ENCODE results near the gene EIF2S2. TPM values are rescaled to one million over a fixed set of nuclear protein-coding genes. Genes with fewer than 3 reads are reported as not detected.
A peak's percentile ranks its signal among the peaks of the same experiment; 100 is the strongest.
"Not testable (repeated sequence)": the region's sequence is repeated elsewhere in the genome, so short reads cannot be mapped to it uniquely, and the experiment has no call there.

The EIF2S2 gene, protein sequence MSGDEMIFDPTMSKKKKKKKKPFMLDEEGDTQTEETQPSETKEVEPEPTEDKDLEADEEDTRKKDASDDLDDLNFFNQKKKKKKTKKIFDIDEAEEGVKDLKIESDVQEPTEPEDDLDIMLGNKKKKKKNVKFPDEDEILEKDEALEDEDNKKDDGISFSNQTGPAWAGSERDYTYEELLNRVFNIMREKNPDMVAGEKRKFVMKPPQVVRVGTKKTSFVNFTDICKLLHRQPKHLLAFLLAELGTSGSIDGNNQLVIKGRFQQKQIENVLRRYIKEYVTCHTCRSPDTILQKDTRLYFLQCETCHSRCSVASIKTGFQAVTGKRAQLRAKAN
- polyA plus RNA-seq (2013, experiment 1 of 2): 204 TPM
- polyA plus RNA-seq (2013, experiment 2 of 2): 209 TPM

DNA sequence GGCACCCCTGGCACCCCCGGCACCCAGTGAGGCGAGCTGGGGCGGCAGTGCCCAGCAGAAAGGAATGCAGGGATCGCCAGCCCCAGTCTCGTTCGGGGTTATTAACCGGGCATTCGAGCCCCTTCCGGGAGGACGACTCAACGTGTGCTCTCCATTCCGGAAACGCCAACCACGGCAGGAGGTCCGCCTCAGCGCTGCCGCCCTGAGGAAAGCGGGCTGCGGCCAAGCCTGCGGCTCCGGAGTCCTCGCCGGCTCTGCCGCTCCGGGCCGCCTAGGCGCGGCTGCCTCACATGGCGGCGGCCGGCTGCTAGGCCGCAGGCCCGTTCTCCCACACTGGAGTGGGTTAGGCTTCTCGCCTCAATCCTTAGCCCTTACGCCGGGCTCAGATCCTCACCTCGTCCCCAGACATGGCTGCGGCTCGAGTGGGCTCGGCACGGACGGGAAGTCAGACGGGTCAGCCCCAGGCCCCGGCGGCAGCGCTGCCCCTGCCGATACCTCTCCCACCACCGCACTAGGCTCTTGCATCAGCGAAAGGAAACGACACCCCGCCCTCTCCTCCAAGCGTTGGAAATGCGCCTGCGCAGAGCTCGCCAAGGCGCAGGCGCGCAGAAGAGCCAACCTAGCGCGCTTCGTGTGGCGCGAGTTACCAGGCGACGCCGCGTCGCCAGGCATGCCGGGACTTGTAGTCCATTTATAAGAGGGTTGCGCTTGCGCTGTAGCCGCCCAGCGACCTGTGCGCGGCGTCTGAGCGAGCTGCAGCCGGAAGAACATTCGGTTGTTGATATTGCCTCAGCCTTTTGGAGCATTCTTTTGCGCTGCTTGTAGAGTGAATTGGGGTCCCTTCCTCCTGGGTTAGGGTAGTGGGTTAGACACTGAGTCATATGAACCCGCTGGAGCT is at the start of gene EIF2S2:
Gene EIF2S2 (minus strand): TSS at position 542 of the 898 bp plus-strand sequence. CDS start 133 bp downstream, at position 409.
- Histone ChIP-seq H3K27ac (ENCODE audit: low read length, poor library complexity, severe bottlenecking) (peak within 1 kb of the TSS; percentile 93), H2BK5ac (ENCODE audit: low read depth, low read length, poor library complexity, severe bottlenecking) (peak within 1 kb of the TSS; percentile 99), H3K14ac (ENCODE audit: low read length in 2 of 2) (peak within 1 kb of the TSS; percentile 25 to 78), H3K36me3 (ENCODE audit: control insufficient read depth in 1 of 2, insufficient read depth in 2 of 2, low read depth in 1 of 2, low read length in 2 of 2) (peaks cover 6 to 26% of the 10 kb centered on the region in 2 experiments), H2BK12ac (ENCODE audit: low read length in 2 of 2) (peak within 1 kb of the TSS; percentile 29 to 82), H4K91ac (ENCODE audit: low read length) (peak within 1 kb of the TSS; percentile 99), H3K79me1 (replicated peaks; ENCODE audit: low read length, poor library complexity, severe bottlenecking) (no peaks in the 10 kb centered on the region), H3K23ac (ENCODE audit: low read length in 2 of 2) (peak within 1 kb of the TSS; percentile 84 to 94), H3K4me2 (ENCODE audit: low read length, poor library complexity, severe bottlenecking) (peak within 1 kb of the TSS; percentile 99), H2AFZ (ENCODE audit: low read depth, low read length) (peak within 1 kb of the TSS; percentile 36), H3K4me1 (ENCODE audit: control insufficient read depth, insufficient read depth, low read depth, low read length) (peaks cover 5% of the 10 kb centered on the region), H3K18ac (ENCODE audit: low read depth in 1 of 2, low read length in 2 of 2) (peak within 1 kb of the TSS; percentile 90 to 98), H3K4ac (ENCODE audit: low read depth in 1 of 2, low read length in 2 of 2) (peak within 1 kb of the TSS; percentile 94 to 96), H3K4me3 (ENCODE audit: insufficient read depth in 1 of 2, low read depth in 1 of 2, low read length in 2 of 2) (peak within 1 kb of the TSS; percentile 97 to 98), H2AK5ac (ENCODE audit: low read length, severe bottlenecking) (peak within 1 kb of the TSS; percentile 61), H2BK15ac (ENCODE audit: low read depth, poor library complexity, severe bottlenecking) (peak within 1 kb of the TSS; percentile 95), H4K8ac (ENCODE audit: low read length) (peak within 1 kb of the TSS; percentile 93), H3K9ac (ENCODE audit: low read length) (peak within 1 kb of the TSS; percentile 100), H3K9me3 (ENCODE audit: control insufficient read depth, low read length) (no peaks in the 10 kb centered on the region), H2BK120ac (ENCODE audit: low read depth, low read length) (peak within 1 kb of the TSS; percentile 78), H3K27me3 (ENCODE audit: control insufficient read depth in 1 of 2, insufficient read depth in 1 of 2, low read length in 2 of 2) (no peaks in the 10 kb centered on the region)
- DNase-seq: peak; percentile 99
- WGBS: under 1% methylated on average over 66 of the region's 81 CpGs

GRCh38 chr20:34157697-34158096 is 45.7 kb upstream of the EIF2S2 start:
- H2AK5ac ChIP-seq (ENCODE audit: low read length, severe bottlenecking); H2BK120ac ChIP-seq (ENCODE audit: low read depth, low read length); H2BK15ac ChIP-seq (ENCODE audit: low read depth, poor library complexity, severe bottlenecking); DNase-seq; H3K23ac ChIP-seq (ENCODE audit: low read length in 2 of 2); H3K4me1 ChIP-seq (ENCODE audit: control insufficient read depth, insufficient read depth, low read depth, low read length); H3K9me3 ChIP-seq (ENCODE audit: control insufficient read depth, low read length); H3K18ac ChIP-seq (ENCODE audit: low read depth in 1 of 2, low read length in 2 of 2); H3K4me2 ChIP-seq (ENCODE audit: low read length, poor library complexity, severe bottlenecking); H3K4ac ChIP-seq (ENCODE audit: low read depth in 1 of 2, low read length in 2 of 2); H3K79me1 ChIP-seq (replicated peaks; ENCODE audit: low read length, poor library complexity, severe bottlenecking); H2AFZ ChIP-seq (ENCODE audit: low read depth, low read length); H2BK5ac ChIP-seq (ENCODE audit: low read depth, low read length, poor library complexity, severe bottlenecking); H3K4me3 ChIP-seq (ENCODE audit: insufficient read depth in 1 of 2, low read depth in 1 of 2, low read length in 2 of 2); H3K27ac ChIP-seq (ENCODE audit: low read length, poor library complexity, severe bottlenecking); H4K91ac ChIP-seq (ENCODE audit: low read length); H3K14ac ChIP-seq (ENCODE audit: low read length in 2 of 2); H4K8ac ChIP-seq (ENCODE audit: low read length); H3K9ac ChIP-seq (ENCODE audit: low read length); H2BK12ac ChIP-seq (ENCODE audit: low read length in 2 of 2); H3K36me3 ChIP-seq (ENCODE audit: control insufficient read depth in 1 of 2, insufficient read depth in 2 of 2, low read depth in 1 of 2, low read length in 2 of 2): not testable (repeated sequence)
- WGBS: 85% methylated on average over 8 of the region's 8 CpGs
- H3K27me3 ChIP-seq (ENCODE audit: control insufficient read depth in 1 of 2, insufficient read depth in 1 of 2, low read length in 2 of 2): peaks cover 12 to 14% of the 10 kb centered on the region in 2 experiments

- no peak overlapping the region for H2BK120ac ChIP-seq (ENCODE audit: low read depth, low read length)
- no peak overlapping the region for H2AK5ac ChIP-seq (ENCODE audit: low read length, severe bottlenecking)
- H4K91ac ChIP-seq (ENCODE audit: low read length): no peak overlapping the region
- no peak overlapping the region for H3K18ac ChIP-seq (ENCODE audit: low read depth in 1 of 2, low read length in 2 of 2)
- H3K23ac ChIP-seq (ENCODE audit: low read length in 2 of 2): no peak overlapping the region
- H4K8ac ChIP-seq (ENCODE audit: low read length): no peak overlapping the region
- no peak overlapping the region for H3K9ac ChIP-seq (ENCODE audit: low read length)
- H2AFZ ChIP-seq (ENCODE audit: low read depth, low read length): no peak overlapping the region
- H3K36me3 ChIP-seq (ENCODE audit: control insufficient read depth in 1 of 2, insufficient read depth in 2 of 2, low read depth in 1 of 2, low read length in 2 of 2): no peaks in the 10 kb centered on the region
- H3K14ac ChIP-seq (ENCODE audit: low read length in 2 of 2): no peak overlapping the region
- no peak overlapping the region for H3K4me3 ChIP-seq (ENCODE audit: insufficient read depth in 1 of 2, low read depth in 1 of 2, low read length in 2 of 2)
- no peak overlapping the region for H3K4ac ChIP-seq (ENCODE audit: low read depth in 1 of 2, low read length in 2 of 2)
- H2BK12ac ChIP-seq (ENCODE audit: low read length in 2 of 2): no peak overlapping the region
- no peaks in the 10 kb centered on the region for H3K79me1 ChIP-seq (replicated peaks; ENCODE audit: low read length, poor library complexity, severe bottlenecking)
- H3K27ac ChIP-seq (ENCODE audit: low read length, poor library complexity, severe bottlenecking): no peak overlapping the region
- no peak overlapping the region for H2BK5ac ChIP-seq (ENCODE audit: low read depth, low read length, poor library complexity, severe bottlenecking)
- H3K9me3 ChIP-seq (ENCODE audit: control insufficient read depth, low read length): no peaks in the 10 kb centered on the region
- no peak overlapping the region for H3K4me2 ChIP-seq (ENCODE audit: low read length, poor library complexity, severe bottlenecking)
- 87% methylated on average over 2 of the region's 2 CpGs for whole genome bisulfite sequencing
- no peak for DNase-seq
- H3K4me1 ChIP-seq (ENCODE audit: control insufficient read depth, insufficient read depth, low read depth, low read length): no peaks in the 10 kb centered on the region
- no peak overlapping the region for H2BK15ac ChIP-seq (ENCODE audit: low read depth, poor library complexity, severe bottlenecking)
- H3K27me3 ChIP-seq (ENCODE audit: control insufficient read depth in 1 of 2, insufficient read depth in 1 of 2, low read length in 2 of 2): peaks cover 14 to 15% of the 10 kb centered on the region in 2 experiments
Observed at GRCh38 chr20:34155836-34156235, 43.8 kb upstream of the EIF2S2 start.

DNA sequence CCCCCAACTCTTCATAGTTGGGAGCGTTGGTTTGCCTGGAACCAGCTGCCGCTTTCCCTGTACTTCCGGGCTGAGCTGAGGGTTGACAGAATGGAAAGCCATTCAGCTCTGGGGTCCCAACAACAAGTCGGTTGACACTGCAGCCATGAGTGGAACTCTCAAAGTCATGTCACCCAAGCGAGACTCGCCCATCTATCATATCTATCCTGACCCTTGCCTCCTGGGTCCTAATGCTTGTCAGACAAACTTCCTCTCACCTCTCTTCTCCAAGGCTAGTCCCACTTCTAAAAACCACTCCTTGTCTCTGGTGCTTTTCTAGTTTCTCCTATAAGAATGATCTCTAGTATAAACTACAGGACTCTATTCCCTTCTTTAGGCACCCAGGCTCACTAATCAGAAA is 41.1 kb upstream of the EIF2S2 start:
- DNase-seq; H3K9me3 ChIP-seq (ENCODE audit: control insufficient read depth, low read length); H3K79me1 ChIP-seq (replicated peaks; ENCODE audit: low read length, poor library complexity, severe bottlenecking); H3K18ac ChIP-seq (ENCODE audit: low read depth in 1 of 2, low read length in 2 of 2); H3K4me3 ChIP-seq (ENCODE audit: insufficient read depth in 1 of 2, low read depth in 1 of 2, low read length in 2 of 2); H3K4me2 ChIP-seq (ENCODE audit: low read length, poor library complexity, severe bottlenecking); H2AK5ac ChIP-seq (ENCODE audit: low read length, severe bottlenecking); H4K8ac ChIP-seq (ENCODE audit: low read length); H3K9ac ChIP-seq (ENCODE audit: low read length); H2BK15ac ChIP-seq (ENCODE audit: low read depth, poor library complexity, severe bottlenecking); H4K91ac ChIP-seq (ENCODE audit: low read length); H2AFZ ChIP-seq (ENCODE audit: low read depth, low read length); H3K14ac ChIP-seq (ENCODE audit: low read length in 2 of 2); H3K27ac ChIP-seq (ENCODE audit: low read length, poor library complexity, severe bottlenecking); H3K23ac ChIP-seq (ENCODE audit: low read length in 2 of 2); H2BK120ac ChIP-seq (ENCODE audit: low read depth, low read length); H3K4ac ChIP-seq (ENCODE audit: low read depth in 1 of 2, low read length in 2 of 2); H2BK12ac ChIP-seq (ENCODE audit: low read length in 2 of 2); H2BK5ac ChIP-seq (ENCODE audit: low read depth, low read length, poor library complexity, severe bottlenecking); H3K36me3 ChIP-seq (ENCODE audit: control insufficient read depth in 1 of 2, insufficient read depth in 2 of 2, low read depth in 1 of 2, low read length in 2 of 2); H3K4me1 ChIP-seq (ENCODE audit: control insufficient read depth, insufficient read depth, low read depth, low read length): not testable (repeated sequence)
- H3K27me3 ChIP-seq (ENCODE audit: control insufficient read depth in 1 of 2, insufficient read depth in 1 of 2, low read length in 2 of 2): peaks cover 13 to 14% of the 10 kb centered on the region in 2 experiments
- 91% methylated on average over 6 of the region's 6 CpGs for WGBS
